HCT116 (cell line): ENCODE results near the gene SLAIN2. TPM values are rescaled to one million over a fixed set of nuclear protein-coding genes. Genes with fewer than 3 reads are reported as not detected.
A peak's percentile ranks its signal among the peaks of the same experiment; 100 is the strongest.

Experiments used
- ATAC-seq: fragments of 200-7000 bp; cut with Tn5 transposase; 2 replicates; pipeline ENCODE4 v1.9.1; 2020; ENCODE audit warnings: mild to moderate bottlenecking, moderate library complexity
- BruUV-seq: library from RNA; stranded (reverse); fragments of 400-500 nt; replicated peaks from 2 replicates; lab custom pipeline; 2021; lab: Mats Ljungman, UMichigan
- CTCF ChIA-PET: fragments of 300-600 bp; sonication (Branson Sonifier 250); formaldehyde crosslinking; loops from one replicate; lab custom pipeline; 2021; ENCODE audit warnings: antibody characterized with exemption; lab: Charles Lee
- POLR2A ChIA-PET: fragments of 300-600, 350-600 bp; sonication (Branson Sonifier 250); formaldehyde crosslinking; loops from one replicate; lab custom pipeline; 2021; ENCODE audit warnings: antibody characterized with exemption; lab: Charles Lee
- RAD21 ChIA-PET, 2 experiments: fragments of 300-600 bp; sonication (Branson Sonifier 250); formaldehyde crosslinking; loops; one replicate each; lab custom pipeline; 2023; ENCODE audit warnings: low total read pairs in 2 of 2; ENCODE audit not compliant: uncharacterized antibody in 2 of 2, unreplicated experiment in 2 of 2, low non-redundant PET in 1 of 2; lab: Charles Lee
- DNase-seq: peaks from one replicate; pipeline ENCODE4 v3.0.0-alpha.2; 2010; ENCODE audit warnings: low read depth, low spot score
- H2AFZ ChIP-seq: fragments of 200-600 bp; shearing (Covaris generic), sonication (generic); 2 replicates; pipeline ENCODE4 v1.6.1; 2017; ENCODE audit warnings: low read depth, mixed run types, mixed read lengths, antibody characterized with exemption, low read length; ENCODE audit not compliant: poor library complexity, severe bottlenecking
- H3K27ac ChIP-seq: 2 replicates; pipeline ENCODE4 v1.5.1; 2012; ENCODE audit warnings: low read depth, low read length
- H3K27me3 ChIP-seq: fragments of 200-600 bp; sonication (generic); 2 replicates; pipeline ENCODE4 v1.6.1; 2016; ENCODE audit warnings: mixed run types, low read length, mixed read lengths; ENCODE audit not compliant: insufficient read depth
- H3K36me3 ChIP-seq, 2 experiments: fragments of 200-500 bp in 1 of 2; fragments of 200-600 bp in 1 of 2; sonication (Bioruptor generic) in 1 of 2; sonication (generic) in 1 of 2; 2 replicates each; pipeline versions ENCODE4 v1.5.1 to v1.6.1; 2014 to 2016; ENCODE audit warnings: low read length in 2 of 2, inconsistent platforms in 1 of 2, mixed read lengths in 1 of 2, mixed run types in 1 of 2; ENCODE audit not compliant: insufficient read depth in 2 of 2, control insufficient read depth in 1 of 2
- H3K4me1 ChIP-seq, 2 experiments: fragments of 200-600 bp in 1 of 2; sonication (generic) in 1 of 2; 2 replicates each; pipeline versions ENCODE4 v1.5.1 to v1.6.1; 2012 to 2017; ENCODE audit warnings: low read length in 2 of 2, inconsistent platforms in 1 of 2, mild to moderate bottlenecking in 1 of 2, mixed read lengths in 1 of 2, mixed run types in 1 of 2, moderate library complexity in 1 of 2; ENCODE audit not compliant: insufficient read depth in 2 of 2, control insufficient read depth in 1 of 2
- H3K4me2 ChIP-seq: fragments of 200-600 bp; sonication (generic); 2 replicates; pipeline ENCODE4 v1.6.1; 2017; ENCODE audit warnings: mixed run types, low read length, mixed read lengths
- H3K4me3 ChIP-seq, 2 experiments: fragments of 200-600 bp in 1 of 2; sonication (generic) in 1 of 2; replicated peaks in 1 of 2; 2 replicates each; pipeline ENCODE4 v1.5.1; 2011 to 2016; ENCODE audit warnings: low read length in 2 of 2, control low read depth in 1 of 2, low read depth in 1 of 2, mild to moderate bottlenecking in 1 of 2, mixed read lengths in 1 of 2, mixed run types in 1 of 2
- H3K79me2 ChIP-seq: fragments of 200-600 bp; sonication (generic); 2 replicates; pipeline ENCODE4 v1.6.1; 2017; ENCODE audit warnings: mild to moderate bottlenecking, mixed run types, low read length, moderate library complexity, mixed read lengths; ENCODE audit not compliant: insufficient read depth
- H3K9ac ChIP-seq: fragments of 200-600 bp; sonication (generic); 2 replicates; pipeline ENCODE4 v1.6.1; 2016; ENCODE audit warnings: low read length, mixed read lengths
- H3K9me2 ChIP-seq: fragments of 200-600 bp; sonication (generic), shearing (Covaris generic); 2 replicates; pipeline ENCODE4 v1.6.1; 2017; ENCODE audit warnings: mixed run types, mild to moderate bottlenecking, moderate library complexity; ENCODE audit not compliant: insufficient read depth
- H3K9me3 ChIP-seq, 2 experiments: fragments of 200-500 bp in 1 of 2; fragments of 200-600 bp in 1 of 2; sonication (Bioruptor generic) in 1 of 2; sonication (generic) in 1 of 2; 2 replicates each; pipeline ENCODE4 v1.6.1; 2014 to 2017; ENCODE audit warnings: low read length in 2 of 2, mixed read lengths in 2 of 2, inconsistent platforms in 1 of 2, low read depth in 1 of 2, mild to moderate bottlenecking in 1 of 2, mixed run types in 1 of 2, moderate library complexity in 1 of 2; ENCODE audit not compliant: control insufficient read depth in 1 of 2, insufficient read depth in 1 of 2
- H4K20me1 ChIP-seq: fragments of 200-600 bp; sonication (generic), shearing (Covaris generic); 2 replicates; pipeline ENCODE4 v1.6.1; 2017; ENCODE audit warnings: mixed run types, mild to moderate bottlenecking, moderate library complexity; ENCODE audit not compliant: insufficient read depth
- ELF1 ChIP-seq: IDR thresholded peaks from 2 replicates; pipeline ENCODE4 v1.6.1; 2012; ENCODE audit warnings: low read depth, borderline replicate concordance
- EZH2phosphoT487 ChIP-seq: fragments of 200-600 bp; IDR thresholded peaks from 2 replicates; pipeline ENCODE4 v1.6.1; 2018; ENCODE audit warnings: antibody characterized with exemption, borderline replicate concordance
- JUND ChIP-seq: IDR thresholded peaks from 2 replicates; pipeline ENCODE4 v1.6.1; 2012
- MAX ChIP-seq: IDR thresholded peaks from 2 replicates; pipeline ENCODE4 v1.6.1; 2012
- POLR2A ChIP-seq: IDR thresholded peaks from 2 replicates; pipeline ENCODE4 v1.7.0; 2011; ENCODE audit warnings: borderline replicate concordance; ENCODE audit not compliant: insufficient read depth, insufficient read length; ENCODE audit errors: extremely low read depth
- POLR2AphosphoS5 ChIP-seq: IDR thresholded peaks from 2 replicates; pipeline ENCODE4 v1.6.1; 2011; ENCODE audit warnings: mild to moderate bottlenecking, low read depth, low read length, moderate library complexity
- RAD21 ChIP-seq: IDR thresholded peaks from 2 replicates; pipeline ENCODE4 v1.6.1; 2012; ENCODE audit warnings: low read depth, mild to moderate bottlenecking
- SIN3A ChIP-seq: IDR thresholded peaks from 2 replicates; pipeline ENCODE4 v1.6.1; 2012; ENCODE audit warnings: low read depth
- SP1 ChIP-seq: IDR thresholded peaks from 2 replicates; pipeline ENCODE4 v1.6.1; 2012; ENCODE audit warnings: low read depth
- SRF ChIP-seq: IDR thresholded peaks from 2 replicates; pipeline ENCODE4 v1.6.1; 2012; ENCODE audit warnings: low read depth
- TCF7L2 ChIP-seq: IDR thresholded peaks from 2 replicates; pipeline ENCODE4 v1.7.0; 2011; ENCODE audit warnings: borderline replicate concordance, inconsistent platforms; ENCODE audit not compliant: insufficient read depth, insufficient read length; ENCODE audit errors: extremely low read depth
- YY1 ChIP-seq: IDR thresholded peaks from 2 replicates; pipeline ENCODE4 v1.6.1; 2011; ENCODE audit warnings: low read length, low read depth, moderate library complexity, mild to moderate bottlenecking; ENCODE audit not compliant: insufficient replicate concordance; ENCODE audit errors: extremely low read depth
- intact Hi-C: fragments of 100-400 bp; cut with micrococcal nuclease; formaldehyde crosslinking; loops from 2 replicates; pipeline ENCODE4 v1.10.0; 2022
- total RNA-seq: library from RNA; stranded (reverse); gene quantifications from one replicate; pipeline ENCODE4 v1.2.1, GENCODE V29; 2021; ENCODE audit not compliant: unreplicated experiment
- TF ChIP-seq, protein P1 (sequence below), 3 experiments: fragments of 200-600 bp in 1 of 3; sonication (generic) in 1 of 3; IDR thresholded peaks in 2 of 3; conservative IDR thresholded peaks in 1 of 3; 2 replicates each; pipeline ENCODE4 v1.5.1; 2012 to 2017; ENCODE audit warnings: low read depth in 2 of 3, low read length in 2 of 3, antibody characterized with exemption in 1 of 3, borderline replicate concordance in 1 of 3, control low read depth in 1 of 3, mild to moderate bottlenecking in 1 of 3, mixed read lengths in 1 of 3, mixed run types in 1 of 3, moderate library complexity in 1 of 3; ENCODE audit not compliant: insufficient read depth in 1 of 3
- TF ChIP-seq, protein P2 (sequence below): IDR thresholded peaks from 2 replicates; pipeline ENCODE4 v1.6.1; 2012

The SLAIN2 gene
- total RNA-seq, 1 experiment from 2014 or later = 50.3 TPM

GRCh38 chr4:48296365-48296764, 45.0 kb upstream of the SLAIN2 start:
- H3K9me3 ChIP-seq = no peaks in the 10 kb centered on the region
- 0 out of 2 replicates have a peak, but pooled peaks have one; percentile 36 for ATAC-seq
- H3K4me1 ChIP-seq = no peaks in the 10 kb centered on the region
- H3K4me2 ChIP-seq = no peak overlapping the region
- BruUV-seq = no TSS peak
- TF ChIP-seq, protein P1, sequence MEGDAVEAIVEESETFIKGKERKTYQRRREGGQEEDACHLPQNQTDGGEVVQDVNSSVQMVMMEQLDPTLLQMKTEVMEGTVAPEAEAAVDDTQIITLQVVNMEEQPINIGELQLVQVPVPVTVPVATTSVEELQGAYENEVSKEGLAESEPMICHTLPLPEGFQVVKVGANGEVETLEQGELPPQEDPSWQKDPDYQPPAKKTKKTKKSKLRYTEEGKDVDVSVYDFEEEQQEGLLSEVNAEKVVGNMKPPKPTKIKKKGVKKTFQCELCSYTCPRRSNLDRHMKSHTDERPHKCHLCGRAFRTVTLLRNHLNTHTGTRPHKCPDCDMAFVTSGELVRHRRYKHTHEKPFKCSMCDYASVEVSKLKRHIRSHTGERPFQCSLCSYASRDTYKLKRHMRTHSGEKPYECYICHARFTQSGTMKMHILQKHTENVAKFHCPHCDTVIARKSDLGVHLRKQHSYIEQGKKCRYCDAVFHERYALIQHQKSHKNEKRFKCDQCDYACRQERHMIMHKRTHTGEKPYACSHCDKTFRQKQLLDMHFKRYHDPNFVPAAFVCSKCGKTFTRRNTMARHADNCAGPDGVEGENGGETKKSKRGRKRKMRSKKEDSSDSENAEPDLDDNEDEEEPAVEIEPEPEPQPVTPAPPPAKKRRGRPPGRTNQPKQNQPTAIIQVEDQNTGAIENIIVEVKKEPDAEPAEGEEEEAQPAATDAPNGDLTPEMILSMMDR (IDR thresholded peaks at IDR 0.05 in 2 of 3, conservative IDR thresholded peaks at IDR 0.05 in 1 of 3; ENCODE audit: borderline replicate concordance in 1 of 3, insufficient read depth in 1 of 3, low read depth in 2 of 3, low read length in 2 of 3) = no peak
- TF ChIP-seq POLR2AphosphoS5 = no peak
- TF ChIP-seq RAD21 = no peak
- no peak for TF ChIP-seq SIN3A
- no peak for TF ChIP-seq TCF7L2
- TF ChIP-seq YY1 = no peak
- no peak for TF ChIP-seq POLR2A
- TF ChIP-seq SP1 = no peak
- no peak for TF ChIP-seq SRF
- TF ChIP-seq, protein P2, sequence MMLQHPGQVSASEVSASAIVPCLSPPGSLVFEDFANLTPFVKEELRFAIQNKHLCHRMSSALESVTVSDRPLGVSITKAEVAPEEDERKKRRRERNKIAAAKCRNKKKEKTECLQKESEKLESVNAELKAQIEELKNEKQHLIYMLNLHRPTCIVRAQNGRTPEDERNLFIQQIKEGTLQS = no peak
- TF ChIP-seq JUND = no peak
- TF ChIP-seq MAX = no peak
- no peak for TF ChIP-seq EZH2phosphoT487
- TF ChIP-seq ELF1 = no peak
- H3K79me2 ChIP-seq = no peaks in the 10 kb centered on the region
- H3K4me3 ChIP-seq = no peak overlapping the region
- H4K20me1 ChIP-seq = no peaks in the 10 kb centered on the region
- intact Hi-C loops = no loop called here
- POLR2A ChIA-PET = no interaction called here
- CTCF ChIA-PET = no interaction called here
- no peak overlapping the region for H3K9ac ChIP-seq
- no peak overlapping the region for H2AFZ ChIP-seq
- RAD21 ChIA-PET = no interaction called here
- no peaks in the 10 kb centered on the region for H3K36me3 ChIP-seq
- no peak overlapping the region for H3K27ac ChIP-seq
- no peak for DNase-seq
- no peaks in the 10 kb centered on the region for H3K9me2 ChIP-seq
- H3K27me3 ChIP-seq = no peaks in the 10 kb centered on the region
